HG03354 (cell line): Measurements from ENCODE around the gene ISX.

Source experiments
- ATAC-seq: cut with Tn5 transposase; IDR thresholded peaks from one replicate; pipeline ENCODE4 v1.9.1; 2021; ENCODE audit warnings: mild to moderate bottlenecking; ENCODE audit not compliant: unreplicated experiment, poor library complexity, severe bottlenecking

The ISX gene

GRCh38 chr22:35051013-35051535, 14.9 kb upstream of the ISX start:
- no peak for ATAC-seq

- no peak for ATAC-seq
These were observed 14.2 kb upstream of the ISX start for GRCh38 chr22:35051791-35052190.

GRCh38 chr22:35053060-35053835, 12.7 kb upstream of the ISX start:
- no peak for ATAC-seq

GRCh38 chr22:35054064-35054463, 11.9 kb upstream of the ISX start:
- peak; percentile 52 for ATAC-seq

- ATAC-seq, result no peak
These were observed 9.5 kb upstream of the ISX start for GRCh38 chr22:35056486-35056885.

GRCh38 chr22:35057155-35057554, 8.8 kb upstream of the ISX start:
- no peak for ATAC-seq

- ATAC-seq, result no peak
These were observed 6.3 kb upstream of the ISX start for GRCh38 chr22:35059632-35060031.

- peak; percentile 71 for ATAC-seq
These were observed 1.3 kb upstream of the ISX start for GRCh38 chr22:35064664-35065063.

GRCh38 chr22:35065183-35065582, 775 bp upstream of the ISX start:
- ATAC-seq, result no peak

- no peak for ATAC-seq
These were observed 810 bp downstream of the ISX start for GRCh38 chr22:35066768-35067167.

GRCh38 chr22:35069541-35069940, 3.6 kb downstream of the ISX start:
- no peak for ATAC-seq

- no peak for ATAC-seq
These were observed 4.6 kb downstream of the ISX start for GRCh38 chr22:35070451-35071093.

- no peak for ATAC-seq
These were observed 5.8 kb downstream of the ISX start for GRCh38 chr22:35071784-35072183.

GRCh38 chr22:35072925-35073324, 7.0 kb downstream of the ISX start:
- ATAC-seq, result no peak

GRCh38 chr22:35074583-35074982, 8.6 kb downstream of the ISX start:
- no peak for ATAC-seq

- no peak for ATAC-seq
These were observed 10.7 kb downstream of the ISX start for GRCh38 chr22:35076630-35077029.

- ATAC-seq, result no peak
These were observed 19.7 kb downstream of the ISX start for GRCh38 chr22:35085621-35086020.

- ATAC-seq, result no peak
These were observed 23.2 kb downstream of the ISX start for GRCh38 chr22:35089139-35089538.

GRCh38 chr22:35092406-35092805, 26.4 kb downstream of the ISX start:
- no peak for ATAC-seq

GRCh38 chr22:35098921-35099320, 33.0 kb downstream of the ISX start:
- no peak for ATAC-seq

GRCh38 chr22:35099883-35100282, 33.9 kb downstream of the ISX start:
- no peak for ATAC-seq
